Gastroesophageal sphincter (tissue), 3 donors: ENCODE results near the gene ESR2.

Source experiments
- CTCF ChIP-seq, 4 experiments: fragments of 200-600 bp in 2 of 4; fragments of 450-650 bp in 2 of 4; sonication (generic) in 1 of 4; IDR thresholded peaks; one replicate each; pipeline ENCODE4 v1.5.1; 2017 to 2019; ENCODE audit warnings: antibody characterized with exemption in 4 of 4, mild to moderate bottlenecking in 2 of 4, moderate library complexity in 2 of 4
- POLR2AphosphoS5 ChIP-seq: sonication (generic); formaldehyde crosslinking; IDR thresholded peaks from one replicate; pipeline ENCODE4 v1.6.1; 2017; ENCODE audit warnings: antibody characterized with exemption

DNA sequence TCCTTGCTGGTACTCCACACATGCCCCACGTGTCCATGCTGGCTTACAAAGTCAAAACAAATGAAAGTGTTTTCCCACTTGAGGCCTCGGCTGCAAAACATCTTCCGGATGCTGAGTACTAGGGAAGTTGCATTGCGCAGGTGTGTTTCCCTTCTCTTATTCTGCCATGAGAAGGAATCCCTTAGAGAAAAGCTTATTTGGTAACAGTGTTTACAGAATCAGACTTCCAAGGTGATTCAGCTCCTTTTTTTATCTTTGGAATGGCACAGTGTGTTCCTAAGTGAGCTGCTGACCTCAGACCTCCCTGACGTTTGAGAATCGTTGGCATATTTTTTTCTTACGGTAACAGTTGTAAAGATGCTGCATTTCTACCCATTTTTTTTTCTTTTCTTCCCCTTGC, 211.3 kb downstream of the ESR2 start:
- TF ChIP-seq CTCF (IDR thresholded peaks at IDR 0.05) (no peak), POLR2AphosphoS5 (peak; percentile 91)
